K562 (cell line): ENCODE results near the gene TXNRD1. TPM values are rescaled to one million over a fixed set of nuclear protein-coding genes. Genes with fewer than 3 reads are reported as not detected.

Experiments used
- ATAC-seq: fragments of 200-7000 bp; cut with Tn5 transposase; 3 replicates; pipeline ENCODE4 v1.9.1; 2020; ENCODE audit warnings: moderate library complexity
- BruUV-seq: library from RNA; stranded (reverse); fragments of 400-500 nt; replicated peaks from 2 replicates; lab custom pipeline; 2021; lab: Mats Ljungman, UMichigan
- CTCF ChIA-PET: fragments of 300-600 bp; formaldehyde crosslinking; extraction: SDS; loops from one replicate; lab custom pipeline; 2021; ENCODE audit warnings: low intra/inter-chr PET ratio; lab: Yijun Ruan, JAX
- POLR2A ChIA-PET: fragments of 300-600, 350-650 bp; sonication (Branson Sonifier 250); formaldehyde crosslinking; extraction: SDS; loops from one replicate; lab custom pipeline; 2021; ENCODE audit warnings: antibody characterized with exemption, inconsistent platforms; lab: Yijun Ruan, JAX
- DNase-seq, 4 experiments: peaks; one replicate each; pipeline versions ENCODE4 v3.0.0 to v3.0.0-alpha.2; 2011 to 2018; ENCODE audit warnings: low spot score in 3 of 4, mixed read lengths in 3 of 4; ENCODE audit errors: extremely low read depth in 1 of 4
- FAIRE-seq: peaks from 2 replicates; lab custom pipeline; 2011; peaks lifted over from hg19 to GRCh38; lab: Jason Lieb, UNC
- H2AFZ ChIP-seq: 2 replicates; pipeline ENCODE4 v1.6.0; 2011; ENCODE audit warnings: low read depth, low read length, control low read depth, inconsistent platforms
- H3K27ac ChIP-seq: fragments of 200-600 bp; 3 replicates; pipeline ENCODE4 v1.8.0; 2011; ENCODE audit warnings: low read depth, mild to moderate bottlenecking, control low read depth, inconsistent platforms, low read length, moderate library complexity, mixed read lengths; ENCODE audit errors: extremely low read depth
- H3K27me3 ChIP-seq, 2 experiments: fragments of 300-600 bp in 1 of 2; 2 replicates in 1 of 2; 3 replicates in 1 of 2; pipeline versions ENCODE4 v1.6.0 to v1.8.0; 2011; ENCODE audit warnings: inconsistent platforms in 2 of 2, low read length in 2 of 2, mild to moderate bottlenecking in 1 of 2, mixed read lengths in 1 of 2, moderate library complexity in 1 of 2; ENCODE audit not compliant: control insufficient read depth in 2 of 2, insufficient read depth in 2 of 2
- H3K36me3 ChIP-seq: fragments of 300-600 bp; 3 replicates; pipeline ENCODE4 v1.8.0; 2011; ENCODE audit warnings: mild to moderate bottlenecking, low read length, inconsistent platforms; ENCODE audit not compliant: control insufficient read depth, insufficient read depth
- H3K4me1 ChIP-seq, 2 experiments: fragments of 200-600 bp in 1 of 2; replicated peaks in 1 of 2; 2 replicates in 1 of 2; 3 replicates in 1 of 2; pipeline versions ENCODE4 v1.5.1 to v1.8.0; 2011; ENCODE audit warnings: inconsistent platforms in 2 of 2, low read length in 2 of 2, mild to moderate bottlenecking in 1 of 2, mixed read lengths in 1 of 2, moderate library complexity in 1 of 2; ENCODE audit not compliant: control insufficient read depth in 2 of 2, insufficient read depth in 2 of 2
- H3K4me2 ChIP-seq: 2 replicates; pipeline ENCODE4 v1.6.1; 2011; ENCODE audit warnings: low read length, control low read depth, inconsistent platforms, mixed read lengths; ENCODE audit not compliant: insufficient read depth
- H3K4me3 ChIP-seq: fragments of 200-600 bp; sonication (generic), shearing (Covaris generic); 2 replicates; pipeline ENCODE4 v1.5.1; 2016; ENCODE audit warnings: control low read depth, inconsistent platforms
- H3K79me2 ChIP-seq: fragments of 200-600 bp; 3 replicates; pipeline ENCODE4 v1.8.0; 2011; ENCODE audit warnings: low read length, inconsistent platforms; ENCODE audit not compliant: control insufficient read depth, insufficient read depth
- H3K9ac ChIP-seq, 2 experiments: 2 replicates each; pipeline versions ENCODE4 v1.6.0 to v1.6.1; 2011; ENCODE audit warnings: low read depth in 2 of 2, low read length in 2 of 2, control low read depth in 1 of 2, inconsistent platforms in 1 of 2, mild to moderate bottlenecking in 1 of 2, mixed read lengths in 1 of 2; ENCODE audit not compliant: insufficient read depth in 1 of 2
- H3K9me1 ChIP-seq: one replicate; pipeline ENCODE4 v1.6.0; 2011; ENCODE audit warnings: inconsistent platforms, mild to moderate bottlenecking, low read length, moderate library complexity; ENCODE audit not compliant: control insufficient read depth, insufficient read depth
- H3K9me3 ChIP-seq: replicated peaks from 2 replicates; pipeline ENCODE4 v1.5.1; 2011; ENCODE audit warnings: low read depth, low read length, inconsistent platforms; ENCODE audit not compliant: control insufficient read depth, insufficient read depth
- H4K20me1 ChIP-seq: replicated peaks from 2 replicates; pipeline ENCODE4 v1.6.1; 2011; ENCODE audit warnings: low read length, inconsistent platforms, mixed read lengths; ENCODE audit not compliant: control insufficient read depth, insufficient read depth
- AFF4 ChIP-seq: sonication (generic); formaldehyde crosslinking; IDR thresholded peaks from 2 replicates; pipeline ENCODE4 v1.8.0; 2023; ENCODE audit warnings: mild to moderate bottlenecking, missing genetic modification reagents
- E2F8 ChIP-seq: fragments of 450-650 bp; IDR thresholded peaks from 2 replicates; pipeline ENCODE4 v1.7.1; 2018; ENCODE audit warnings: mild to moderate bottlenecking, low read depth; ENCODE audit not compliant: partially characterized antibody
- FOXJ2 ChIP-seq: fragments of 200-800 bp; sonication (Bioruptor generic); IDR thresholded peaks from 2 replicates; pipeline ENCODE4 v1.6.1; 2016; ENCODE audit warnings: missing genetic modification characterization, missing compliant biosample characterization
- JUNB ChIP-seq: fragments of 450-650 bp; formaldehyde crosslinking; conservative IDR thresholded peaks from 2 replicates; pipeline ENCODE4 v1.4.0; 2020; ENCODE audit warnings: mild to moderate bottlenecking
- L3MBTL2 ChIP-seq: fragments of 450-650 bp; IDR thresholded peaks from 2 replicates; pipeline ENCODE4 v1.6.1; 2016; ENCODE audit warnings: mild to moderate bottlenecking, moderate library complexity
- MAZ ChIP-seq, 2 experiments: fragments of 450-650 bp in 1 of 2; sonication (generic) in 1 of 2; formaldehyde crosslinking; IDR thresholded peaks in 1 of 2; conservative IDR thresholded peaks in 1 of 2; 2 replicates each; pipeline versions ENCODE4 v1.4.0 to v1.5.0; 2020; ENCODE audit warnings: mild to moderate bottlenecking in 1 of 2, missing genetic modification reagents in 1 of 2
- NFIC ChIP-seq: fragments of 450-650 bp; IDR thresholded peaks from 2 replicates; pipeline ENCODE4 v1.6.1; 2017; ENCODE audit warnings: mild to moderate bottlenecking, inconsistent platforms
- NFRKB ChIP-seq: fragments of 450-650 bp; IDR thresholded peaks from 2 replicates; pipeline ENCODE4 v1.6.1; 2016; ENCODE audit warnings: low read depth
- PBX2 ChIP-seq, 2 experiments: IDR thresholded peaks in 1 of 2; conservative IDR thresholded peaks in 1 of 2; 2 replicates each; pipeline ENCODE4 v1.6.1; 2016; ENCODE audit warnings: low read depth in 2 of 2, mild to moderate bottlenecking in 1 of 2, missing compliant biosample characterization in 1 of 2, missing genetic modification characterization in 1 of 2, moderate library complexity in 1 of 2
- SMAD2 ChIP-seq: fragments of 150-350 bp; IDR thresholded peaks from 2 replicates; pipeline ENCODE4 v1.6.1; 2014; ENCODE audit warnings: low read depth, mild to moderate bottlenecking, low read length
- SMARCB1 ChIP-seq: IDR thresholded peaks from 2 replicates; pipeline ENCODE4 v1.6.1; 2011; ENCODE audit warnings: improper control_type of control experiment, low read depth; ENCODE audit not compliant: insufficient read length
- ZSCAN29 ChIP-seq: fragments of 450-650 bp; IDR thresholded peaks from 2 replicates; pipeline ENCODE4 v1.6.1; 2017
- WGBS: fragments of 100-300 bp; shearing (Covaris generic); methylation state at CpG from one replicate; pipeline ENCODE4 v1.1.6; 2016; ENCODE audit warnings: low coverage, mixed read lengths; ENCODE audit not compliant: insufficient coverage; ENCODE audit errors: missing lambda C conversion rate; 5-methylcytosine and 5-hydroxymethylcytosine counted together
- in situ Hi-C: fragments of 300-500 bp; cut with MboI; formaldehyde crosslinking; loops from 4 replicates; pipeline ENCODE4 v1.15.0; 2018; ENCODE audit warnings: inconsistent platforms, mixed read lengths
- intact Hi-C: fragments of 100-400 bp; cut with micrococcal nuclease; formaldehyde crosslinking; loops from 2 replicates; pipeline ENCODE4 v1.14.2; 2022
- polyA plus RNA-seq, 8 experiments: library from polyadenylated mRNA; depleted of rRNA in 4 of 8; stranded (reverse) in 5 of 8; unstranded in 3 of 8; fragments of >200 nt; fragmentation: Nextera tagmentation in 2 of 8; fragmentation: Illumina TruSeq in 1 of 8; extraction: Ambion mirVana in 2 of 8; extraction: Trizol in 1 of 8; gene quantifications; 2 replicates each; pipeline versions ENCODE4 v1.2.1 to v1.2.3, GENCODE V29; 2011 to 2014; ENCODE audit warnings: inconsistent platforms in 1 of 8, missing spikeins in 1 of 8
- total RNA-seq, 7 experiments: library from RNA; depleted of rRNA in 6 of 7; stranded (reverse); fragments of >200 nt in 6 of 7; fragmentation: Illumina TruSeq in 2 of 7; extraction: Trizol in 2 of 7; gene quantifications; 2 replicates each; pipeline versions ENCODE4 v1.2.1 to v1.2.3, GENCODE V29; 2011 to 2021; ENCODE audit warnings: low replicate concordance in 1 of 7

Gene TXNRD1
- total and polyA plus RNA-seq, 9 of the 15 experiments (the other 6 are each of a cell fraction or from before 2014, with no cell fraction given), result 107 to 189 (median 146) TPM

GRCh38 chr12:104219908-104220404 is 4.4 kb downstream of the TXNRD1 start:
- in situ Hi-C loops, result loop anchor here (10.0 to 25.0 kb wide), 3 partner anchors 75 to 1167 kb away; no protein-coding TSS in a partner anchor
- Histone ChIP-seq H3K9ac (no peak overlapping the region), H3K79me2 (no peaks in the 10 kb centered on the region), H2AFZ (no peak overlapping the region), H3K9me3 (no peaks in the 10 kb centered on the region), H3K9me1 (no peaks in the 10 kb centered on the region), H3K4me3 (no peak overlapping the region), H3K4me1 (peaks cover 11% of the 10 kb centered on the region in 2 experiments; a peak in 4 of 5 replicates), H3K36me3 (no peaks in the 10 kb centered on the region), H3K27me3 (peaks cover 0 to 5% of the 10 kb centered on the region in 2 experiments; a peak in 3 of 5 replicates), H4K20me1 (no peaks in the 10 kb centered on the region), H3K27ac (peak overlapping the region; percentile 18; the same call in 2 of the 3 replicates), H3K4me2 (no peak overlapping the region)
- peak; percentile 25 to 60 (median 38) for DNase-seq
- POLR2A ChIA-PET, result interaction anchor here (0.6 to 9.2 kb wide), 4 partner anchors 11 to 121 kb away, joined by 3 to 67 read pairs (median 4); no protein-coding TSS in a partner anchor
- no TSS peak for BruUV-seq
- intact Hi-C loops, result loop anchor here (5.0 kb wide), 1 partner anchor 32 kb away; no protein-coding TSS in a partner anchor
- CTCF ChIA-PET, result no interaction called here
- FAIRE-seq, result peak; percentile 48
- 3% methylated on average over 4 of the region's 4 CpGs for WGBS
- ATAC-seq, result peak; percentile 24; the same call in 2 of the 3 replicates
- TF ChIP-seq L3MBTL2, result no peak
- TF ChIP-seq ZSCAN29, result no peak
- 0 out of 2 replicates have a peak, but pooled peaks have one; percentile 16 for TF ChIP-seq JUNB
- no peak for TF ChIP-seq SMAD2
- no peak for TF ChIP-seq E2F8
- peak; percentile 56; the same call in 1 of the 2 replicates for TF ChIP-seq PBX2 (CRISPR knock-in tag; IDR thresholded peaks at IDR 0.05; ENCODE audit: low read depth)
- TF ChIP-seq PBX2 (tag; conservative IDR thresholded peaks at IDR 0.05; ENCODE audit: low read depth), result peak; percentile 60; the same call in 1 of the 2 replicates
- no peak for TF ChIP-seq AFF4 (CRISPR knock-in tag)
- TF ChIP-seq NFRKB, result no peak
- TF ChIP-seq FOXJ2 (tag), result peak; percentile 18; the same call in 1 of the 2 replicates
- 0 out of 4 replicates have a peak, but pooled peaks of 1 of the 2 experiments have one; percentile 11 for TF ChIP-seq MAZ (CRISPR knock-in tag; conservative IDR thresholded peaks at IDR 0.05 in 1 of 2, IDR thresholded peaks at IDR 0.05 in 1 of 2)
- TF ChIP-seq SMARCB1, result no peak
- TF ChIP-seq NFIC, result peak; percentile 68
